Omental fat pad (tissue), 4 donors: ENCODE results near the gene HDDC3. TPM values are rescaled to one million over a fixed set of nuclear protein-coding genes. Genes with fewer than 3 reads are reported as not detected.

ENCODE experiments used
- ATAC-seq: fragments of 150-250 bp; one replicate; pipeline ENCODE4 v1.9.1; 2016; ENCODE audit warnings: mild to moderate bottlenecking, moderate library complexity; ENCODE audit not compliant: low FRiP score
- DNase-seq: peaks from one replicate; pipeline ENCODE4 v3.0.0-alpha.2; 2019; ENCODE audit warnings: low spot score
- total RNA-seq, 4 donors: library from RNA; depleted of rRNA; stranded (reverse); fragments of >200 nt; gene quantifications; one replicate each; pipeline ENCODE4 v1.1.0, GENCODE V29; 2016
- TF ChIP-seq, protein P1 (sequence below), 3 donors: fragments of 450-650 bp; IDR thresholded peaks; one replicate each; pipeline ENCODE4 v1.5.1; 2016 to 2017; ENCODE audit warnings: antibody characterized with exemption in 3 of 3, mild to moderate bottlenecking in 3 of 3, moderate library complexity in 2 of 3

Gene HDDC3
- total RNA-seq, 4 donors from 2014 or later = 11.2 to 27.3 (median 18.0) TPM

DNA sequence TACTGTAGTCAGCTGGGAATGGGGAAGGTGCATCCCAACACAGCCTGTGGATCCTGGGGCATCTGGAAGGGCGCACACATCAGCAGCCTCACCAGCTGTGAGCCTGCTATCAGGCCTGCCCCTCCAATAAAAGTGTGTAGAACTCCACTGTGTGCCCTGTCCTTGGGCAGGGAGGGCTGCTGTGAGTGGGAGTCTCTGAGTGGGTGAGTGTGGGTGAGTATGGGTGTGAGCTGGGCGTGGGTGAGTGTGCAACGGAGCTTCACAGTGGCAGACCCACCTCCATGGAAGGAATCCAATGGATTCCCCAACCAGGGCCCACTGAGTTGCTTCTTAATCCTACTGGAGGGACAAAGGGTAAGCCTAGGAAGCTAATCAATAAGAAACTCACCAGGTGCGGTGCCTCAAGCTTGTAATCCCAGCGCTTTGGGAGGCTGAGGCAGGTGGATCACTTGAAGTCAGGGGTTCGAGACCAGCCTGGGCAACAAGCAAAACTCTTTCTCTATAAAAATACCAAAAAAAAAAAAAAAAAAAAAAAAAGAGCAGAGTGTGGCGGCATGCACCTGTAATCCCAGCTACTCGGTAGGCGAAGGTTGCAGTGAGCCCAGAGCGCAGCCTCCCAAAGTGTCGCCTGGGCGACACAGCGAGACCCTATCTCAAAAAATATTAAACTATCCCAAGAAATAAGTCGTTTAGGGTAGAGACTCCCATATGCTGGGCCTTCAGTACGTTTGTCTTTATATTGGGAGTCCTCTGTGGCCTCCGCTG is 21.8 kb upstream of the HDDC3 start:
- DNase-seq = no peak
- TF ChIP-seq, protein P1, sequence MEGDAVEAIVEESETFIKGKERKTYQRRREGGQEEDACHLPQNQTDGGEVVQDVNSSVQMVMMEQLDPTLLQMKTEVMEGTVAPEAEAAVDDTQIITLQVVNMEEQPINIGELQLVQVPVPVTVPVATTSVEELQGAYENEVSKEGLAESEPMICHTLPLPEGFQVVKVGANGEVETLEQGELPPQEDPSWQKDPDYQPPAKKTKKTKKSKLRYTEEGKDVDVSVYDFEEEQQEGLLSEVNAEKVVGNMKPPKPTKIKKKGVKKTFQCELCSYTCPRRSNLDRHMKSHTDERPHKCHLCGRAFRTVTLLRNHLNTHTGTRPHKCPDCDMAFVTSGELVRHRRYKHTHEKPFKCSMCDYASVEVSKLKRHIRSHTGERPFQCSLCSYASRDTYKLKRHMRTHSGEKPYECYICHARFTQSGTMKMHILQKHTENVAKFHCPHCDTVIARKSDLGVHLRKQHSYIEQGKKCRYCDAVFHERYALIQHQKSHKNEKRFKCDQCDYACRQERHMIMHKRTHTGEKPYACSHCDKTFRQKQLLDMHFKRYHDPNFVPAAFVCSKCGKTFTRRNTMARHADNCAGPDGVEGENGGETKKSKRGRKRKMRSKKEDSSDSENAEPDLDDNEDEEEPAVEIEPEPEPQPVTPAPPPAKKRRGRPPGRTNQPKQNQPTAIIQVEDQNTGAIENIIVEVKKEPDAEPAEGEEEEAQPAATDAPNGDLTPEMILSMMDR (IDR thresholded peaks at IDR 0.05) = no peak
- ATAC-seq = no peak

DNA sequence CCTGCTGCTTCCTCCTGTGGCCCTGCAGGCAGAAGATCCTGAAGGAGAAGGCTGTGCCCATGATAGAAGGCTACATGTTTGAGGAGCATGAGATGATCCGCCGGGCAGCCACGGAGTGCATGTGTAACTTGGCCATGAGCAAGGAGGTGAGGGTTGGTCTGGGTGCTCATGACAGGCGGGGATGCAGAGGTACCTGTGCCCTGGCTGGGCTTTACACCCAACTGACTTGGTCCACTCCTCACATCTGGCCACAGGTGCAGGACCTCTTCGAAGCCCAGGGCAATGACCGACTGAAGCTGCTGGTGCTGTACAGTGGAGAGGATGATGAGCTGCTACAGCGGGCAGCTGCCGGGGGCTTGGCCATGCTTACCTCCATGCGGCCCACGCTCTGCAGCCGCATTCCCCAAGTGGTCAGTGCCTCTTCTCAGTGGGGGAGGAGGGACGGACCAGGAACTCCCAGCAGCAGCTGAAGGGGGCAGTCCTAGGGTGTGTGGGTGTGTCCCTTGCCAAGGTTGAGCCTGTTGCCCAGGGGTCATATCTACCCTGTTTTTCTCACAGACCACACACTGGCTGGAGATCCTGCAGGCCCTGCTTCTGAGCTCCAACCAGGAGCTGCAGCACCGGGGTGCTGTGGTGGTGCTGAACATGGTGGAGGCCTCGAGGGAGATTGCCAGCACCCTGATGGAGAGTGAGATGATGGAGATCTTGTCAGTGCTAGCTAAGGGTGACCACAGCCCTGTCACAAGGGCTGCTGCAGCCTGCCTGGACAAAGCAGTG is 20.7 kb upstream of the HDDC3 start:
- TF ChIP-seq, protein P1 (IDR thresholded peaks at IDR 0.05) = no peak
- DNase-seq (no peak), ATAC-seq (no peak)

DNA sequence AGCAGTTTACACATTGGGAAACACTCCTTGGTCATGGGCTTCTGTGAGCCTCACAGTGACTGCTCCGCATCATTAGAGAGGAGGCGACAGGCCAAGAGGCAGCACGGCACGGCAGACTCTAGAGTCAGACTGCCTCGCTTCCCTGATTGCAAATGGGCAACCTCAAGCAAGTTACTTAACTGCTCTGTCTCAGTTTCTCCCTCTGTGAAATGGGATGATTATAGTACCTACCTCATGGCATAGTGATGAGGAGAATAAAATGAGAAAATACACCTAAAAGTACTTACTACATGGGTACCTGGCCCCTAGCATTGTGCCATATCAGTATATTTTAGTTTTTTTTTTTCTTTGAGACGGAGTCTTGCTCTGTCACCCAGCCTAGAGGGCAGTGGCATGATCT is 18.3 kb upstream of the HDDC3 start:
- no peak for DNase-seq
- TF ChIP-seq, protein P1 (IDR thresholded peaks at IDR 0.05) = no peak
- no peak for ATAC-seq

DNA sequence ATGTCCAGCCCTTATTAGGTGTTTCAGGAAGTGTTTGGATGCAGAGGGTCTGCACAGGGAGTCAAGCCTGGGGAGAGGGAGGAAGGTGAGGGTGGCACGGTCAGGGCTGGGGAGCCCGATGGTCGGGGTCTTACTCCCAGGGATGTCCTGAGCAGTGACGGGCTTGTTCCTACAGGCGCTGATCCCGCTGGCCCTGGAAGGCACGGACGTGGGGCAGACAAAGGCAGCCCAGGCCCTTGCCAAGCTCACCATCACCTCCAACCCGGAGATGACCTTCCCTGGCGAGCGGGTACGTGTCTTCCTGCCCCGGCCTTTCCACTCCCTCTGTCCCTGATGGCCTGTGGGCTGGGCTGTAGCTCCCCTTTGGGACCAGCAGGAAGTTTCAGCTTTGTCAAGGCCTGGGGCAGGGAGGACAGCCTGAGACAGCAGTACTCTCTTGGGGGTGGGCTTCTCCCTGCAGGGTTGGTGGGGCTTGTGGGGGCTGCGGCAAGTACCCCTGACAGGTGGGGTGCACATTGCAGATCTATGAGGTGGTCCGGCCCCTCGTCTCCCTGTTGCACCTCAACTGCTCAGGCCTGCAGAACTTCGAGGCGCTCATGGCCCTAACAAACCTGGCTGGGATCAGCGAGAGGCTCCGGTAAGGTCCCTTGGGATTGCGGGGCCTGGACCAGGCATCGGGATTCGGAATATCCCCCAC is 17.8 kb upstream of the HDDC3 start:
- DNase-seq = no peak
- TF ChIP-seq, protein P1 (IDR thresholded peaks at IDR 0.05) = no peak
- no peak for ATAC-seq

DNA sequence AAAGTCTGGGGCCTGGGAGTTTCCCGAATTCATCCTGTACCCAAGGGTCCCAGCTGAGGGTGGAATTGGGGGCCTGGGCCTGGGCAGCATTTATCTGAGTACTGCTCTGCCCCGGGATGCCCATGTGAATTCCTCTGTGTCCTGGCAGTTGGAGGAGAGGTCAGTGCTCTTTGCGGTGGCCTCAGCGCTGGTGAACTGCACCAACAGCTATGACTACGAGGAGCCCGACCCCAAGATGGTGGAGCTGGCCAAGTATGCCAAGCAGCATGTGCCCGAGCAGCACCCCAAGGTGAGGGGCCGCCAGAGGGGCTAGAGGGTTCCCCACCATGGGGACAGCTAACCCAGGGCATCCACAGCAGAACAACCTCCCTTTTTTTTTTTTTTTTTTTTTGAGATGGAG is 16.2 kb upstream of the HDDC3 start:
- TF ChIP-seq, protein P1 (IDR thresholded peaks at IDR 0.05) = no peak
- no peak for ATAC-seq
- no peak for DNase-seq

DNA sequence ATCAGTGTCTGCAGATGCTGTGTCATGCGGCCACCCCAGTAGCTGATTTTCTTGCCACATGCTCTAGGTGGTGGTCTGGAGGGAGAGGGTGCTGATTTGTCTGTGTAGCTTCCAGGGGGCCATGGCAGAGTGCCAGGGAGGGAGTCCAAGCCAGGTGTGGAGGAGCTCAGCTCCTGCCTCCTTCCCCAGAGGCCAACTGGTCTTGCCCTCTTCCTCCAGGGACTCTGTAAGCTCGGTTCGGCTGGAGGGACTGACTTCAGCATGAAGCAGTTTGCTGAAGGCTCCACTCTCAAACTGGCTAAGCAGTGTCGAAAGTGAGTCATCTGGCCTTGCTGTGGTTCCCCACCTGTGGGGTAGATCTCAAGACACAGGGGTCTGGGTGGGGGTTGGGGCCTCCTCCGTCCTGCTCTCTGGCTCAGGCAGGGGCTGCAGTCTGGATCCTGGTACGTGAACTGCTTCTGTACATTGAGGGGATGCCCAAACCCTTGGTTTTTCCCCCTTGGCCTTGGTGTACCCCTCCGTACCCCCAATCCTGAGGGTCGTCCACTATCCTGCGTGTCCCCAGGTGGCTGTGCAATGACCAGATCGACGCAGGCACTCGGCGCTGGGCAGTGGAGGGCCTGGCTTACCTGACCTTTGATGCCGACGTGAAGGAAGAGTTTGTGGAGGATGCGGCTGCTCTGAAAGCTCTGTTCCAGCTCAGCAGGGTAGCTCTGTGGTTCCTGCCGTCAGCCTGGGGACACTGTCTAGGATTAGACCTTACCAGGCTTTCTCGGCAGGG is 15.4 kb upstream of the HDDC3 start:
- no peak for DNase-seq
- TF ChIP-seq, protein P1 (IDR thresholded peaks at IDR 0.05) = no peak
- no peak for ATAC-seq
